Stimulated activated CD4-positive, alpha-beta T cell treated with anti-CD3 and anti-CD28 coated beads, Interleukin-15, amount 100 ng/mL, for 24 hours (primary cell): Measurements from ENCODE around the gene SLC2A6.

ENCODE experiments used
- DNase-seq: peaks from one replicate; pipeline ENCODE4 v3.0.0-alpha.2; 2020

The SLC2A6 gene

DNA sequence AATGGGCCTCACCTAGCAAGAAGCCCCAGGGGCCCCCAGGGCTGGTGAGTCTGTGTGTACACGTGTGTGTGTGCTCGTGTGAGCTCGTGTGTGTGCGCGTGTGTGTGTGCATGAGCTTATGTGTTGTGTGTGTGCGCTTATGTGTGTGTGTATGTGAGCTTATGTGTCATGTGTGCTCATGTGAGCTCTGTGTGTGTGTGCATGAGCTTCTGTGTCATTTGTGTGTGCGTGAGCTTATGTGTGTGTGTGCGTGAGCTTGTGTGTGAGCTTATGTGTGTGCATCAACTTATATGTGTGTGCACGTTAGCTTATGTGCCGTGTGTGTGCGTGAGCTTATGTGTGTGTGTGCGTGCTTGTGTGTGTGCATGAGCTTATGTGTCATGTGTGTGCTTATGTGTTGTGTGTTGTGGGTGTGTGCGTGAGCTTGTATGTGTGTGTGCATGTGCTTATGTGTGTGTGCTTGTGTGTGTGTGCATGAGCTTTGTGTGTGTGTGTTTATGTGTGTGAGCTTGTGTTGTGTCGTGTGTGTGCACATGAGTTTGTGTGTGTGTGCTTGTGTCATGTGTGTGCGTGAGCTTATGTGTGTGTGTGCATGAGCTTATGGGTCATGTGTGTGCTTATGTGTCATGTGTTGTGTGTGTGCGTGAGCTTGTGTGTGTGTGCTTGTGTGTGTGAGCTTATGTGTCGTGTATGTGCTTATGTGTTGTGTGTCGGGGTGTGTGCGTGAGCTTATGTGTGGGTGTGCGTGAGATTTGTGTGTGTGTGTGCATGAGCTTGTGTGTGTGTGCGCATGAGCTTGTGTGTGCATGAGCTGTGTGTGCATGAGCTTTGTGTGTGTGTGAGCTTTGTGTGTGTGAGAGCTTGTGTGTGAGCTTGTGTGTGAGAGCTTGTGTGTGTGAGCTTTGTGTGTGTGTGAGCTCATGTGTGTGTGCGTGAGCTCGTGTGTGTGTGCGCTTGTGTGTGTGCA is 16.7 kb upstream of the SLC2A6 start:
- no peak for DNase-seq

DNA sequence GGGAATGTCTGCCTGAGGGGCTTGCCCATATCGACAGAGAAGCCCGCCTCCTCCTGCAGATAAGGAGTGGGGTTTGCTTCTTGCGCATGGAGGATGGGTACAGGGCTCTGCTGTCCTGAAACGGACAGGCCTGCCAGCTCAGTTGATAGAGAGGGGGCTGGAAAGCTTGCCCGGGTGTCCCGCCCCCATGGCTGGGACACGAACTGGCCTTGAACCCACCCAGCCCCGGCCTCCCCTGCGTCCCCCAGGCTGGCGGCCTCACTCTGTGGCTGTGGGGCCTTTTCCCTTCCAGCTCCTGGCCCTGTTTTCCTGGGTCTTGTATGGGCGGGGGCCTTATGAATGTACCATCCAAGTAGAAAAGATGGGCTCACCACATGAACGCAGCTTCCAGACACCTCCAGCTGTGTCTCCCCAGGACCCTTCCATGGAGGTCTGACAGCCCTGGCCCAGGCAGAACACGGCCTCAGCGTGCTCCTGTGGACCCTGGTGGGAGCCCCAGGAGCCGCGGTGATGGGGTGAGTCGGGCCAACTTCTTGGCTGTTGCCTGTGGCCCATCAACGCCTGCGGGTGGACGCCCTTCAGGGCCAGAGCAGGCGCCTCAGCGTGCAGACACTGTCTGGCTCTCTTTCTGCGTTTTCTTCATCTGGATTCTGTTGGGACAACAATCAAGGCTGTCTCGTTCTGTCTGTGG is 15.9 kb upstream of the SLC2A6 start:
- DNase-seq: no peak

DNA sequence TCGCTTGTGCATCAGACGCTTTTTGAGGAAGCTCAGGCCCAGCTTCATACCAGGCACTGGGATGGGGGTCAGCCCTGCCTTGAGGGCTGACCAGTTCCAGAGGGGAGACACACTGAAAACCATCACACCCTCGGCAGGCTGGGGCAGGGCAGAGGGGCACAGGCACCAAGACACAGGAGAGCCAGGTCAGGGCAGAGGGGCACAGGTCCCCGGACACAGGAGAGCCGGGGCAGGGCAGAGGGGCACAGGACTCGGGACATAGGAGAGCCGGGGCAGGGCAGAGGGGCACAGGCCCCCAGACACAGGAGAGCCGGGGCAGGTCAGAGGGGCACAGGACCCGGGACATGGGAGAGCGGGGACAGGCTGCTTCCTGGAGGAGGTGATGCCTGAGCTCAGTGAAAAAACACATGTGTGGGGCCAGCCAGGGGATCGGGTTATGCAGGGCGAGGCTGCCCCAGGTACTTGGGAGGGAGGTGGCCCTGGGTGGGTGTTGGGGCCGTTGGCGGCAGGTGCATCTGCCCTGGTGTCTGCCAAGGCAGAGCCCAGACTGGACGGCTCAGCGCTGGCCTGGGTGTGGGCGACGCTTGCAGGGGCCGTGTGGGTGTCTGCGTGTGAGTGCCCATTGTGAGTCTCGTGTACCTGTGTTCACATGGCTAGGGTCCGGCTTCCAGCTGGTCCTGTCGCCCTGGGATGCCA is 15.1 kb upstream of the SLC2A6 start:
- DNase-seq: no peak

DNA sequence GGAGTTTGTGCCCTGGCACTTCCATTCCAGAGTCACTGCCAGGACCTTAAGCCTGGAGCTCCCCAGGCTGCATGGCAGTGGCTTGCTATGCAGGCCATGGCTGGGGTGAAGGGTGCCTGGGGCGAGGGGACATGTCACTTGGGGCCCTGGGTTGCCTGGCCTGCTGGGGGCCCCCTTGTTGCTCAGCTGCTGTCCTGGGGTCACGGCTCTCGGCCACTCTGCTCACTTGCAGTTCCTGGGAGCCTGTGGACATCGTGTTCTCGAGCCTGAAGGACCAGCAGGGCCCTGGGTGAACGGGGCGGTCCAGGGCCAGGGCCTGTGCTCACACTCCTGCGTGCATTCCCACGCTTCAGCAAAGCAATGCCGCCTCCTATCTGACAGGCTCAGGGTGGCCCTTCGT is 14.5 kb upstream of the SLC2A6 start:
- no peak for DNase-seq

DNA sequence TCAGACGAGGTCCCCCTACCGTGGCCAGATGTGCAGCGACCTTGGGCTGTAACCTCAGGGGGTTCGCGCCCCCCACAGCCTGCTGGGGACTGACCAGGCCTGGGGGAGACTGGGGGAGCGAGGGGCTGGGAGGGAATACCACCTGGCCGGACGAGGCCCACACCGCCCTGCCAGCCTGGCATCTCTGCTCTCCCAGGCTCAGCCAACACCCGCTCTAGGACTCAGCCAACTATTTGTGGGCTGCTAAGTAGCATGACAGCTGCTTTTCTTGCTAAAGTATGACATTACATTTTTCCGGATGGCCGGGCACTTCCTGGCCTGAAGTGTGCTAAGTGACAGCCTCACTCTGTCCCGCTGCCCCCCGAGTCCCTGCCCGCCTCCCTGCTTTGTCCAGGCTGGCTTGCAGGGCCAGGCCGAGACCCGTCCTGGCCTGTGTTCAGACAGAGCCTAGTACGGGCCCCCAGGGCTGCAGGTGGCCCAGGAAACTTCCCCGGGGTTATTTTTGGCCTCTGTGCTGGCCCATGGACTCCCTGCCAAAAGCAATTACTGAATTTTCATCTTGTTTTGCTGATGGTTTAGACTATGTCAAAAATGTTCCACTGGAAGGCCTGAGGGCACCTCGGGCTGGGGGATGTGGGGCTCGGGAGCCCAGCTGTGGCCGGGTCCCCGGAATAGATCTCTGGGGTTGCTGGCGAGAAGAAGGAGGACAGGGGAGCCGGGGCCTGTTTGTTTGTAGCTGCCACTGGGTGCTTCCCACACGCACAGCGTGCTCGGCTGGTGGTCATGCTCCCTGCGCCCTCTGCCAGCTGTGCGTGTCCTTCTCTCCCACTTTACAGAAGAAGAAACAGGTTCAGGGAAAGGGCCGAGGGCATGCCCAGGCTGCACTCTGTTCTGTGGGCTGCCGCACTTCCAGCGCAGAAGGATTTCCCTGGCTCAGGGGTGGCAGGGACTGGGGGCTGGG is 13.4 kb upstream of the SLC2A6 start:
- DNase-seq: no peak

DNA sequence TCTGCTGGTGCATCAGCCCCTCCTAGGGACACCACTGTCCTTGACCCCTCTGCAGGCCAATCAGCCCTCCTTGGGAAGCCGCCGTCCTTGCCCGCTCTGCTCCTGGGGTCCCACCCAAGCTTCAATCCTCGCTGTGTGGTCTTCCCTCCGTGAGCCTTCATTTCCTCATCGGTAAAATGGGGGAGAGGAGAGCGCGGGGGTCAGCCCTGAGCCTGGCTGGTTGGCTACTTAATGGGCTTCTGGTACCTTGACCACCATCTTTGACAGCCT is 12.7 kb upstream of the SLC2A6 start:
- DNase-seq: no peak

DNA sequence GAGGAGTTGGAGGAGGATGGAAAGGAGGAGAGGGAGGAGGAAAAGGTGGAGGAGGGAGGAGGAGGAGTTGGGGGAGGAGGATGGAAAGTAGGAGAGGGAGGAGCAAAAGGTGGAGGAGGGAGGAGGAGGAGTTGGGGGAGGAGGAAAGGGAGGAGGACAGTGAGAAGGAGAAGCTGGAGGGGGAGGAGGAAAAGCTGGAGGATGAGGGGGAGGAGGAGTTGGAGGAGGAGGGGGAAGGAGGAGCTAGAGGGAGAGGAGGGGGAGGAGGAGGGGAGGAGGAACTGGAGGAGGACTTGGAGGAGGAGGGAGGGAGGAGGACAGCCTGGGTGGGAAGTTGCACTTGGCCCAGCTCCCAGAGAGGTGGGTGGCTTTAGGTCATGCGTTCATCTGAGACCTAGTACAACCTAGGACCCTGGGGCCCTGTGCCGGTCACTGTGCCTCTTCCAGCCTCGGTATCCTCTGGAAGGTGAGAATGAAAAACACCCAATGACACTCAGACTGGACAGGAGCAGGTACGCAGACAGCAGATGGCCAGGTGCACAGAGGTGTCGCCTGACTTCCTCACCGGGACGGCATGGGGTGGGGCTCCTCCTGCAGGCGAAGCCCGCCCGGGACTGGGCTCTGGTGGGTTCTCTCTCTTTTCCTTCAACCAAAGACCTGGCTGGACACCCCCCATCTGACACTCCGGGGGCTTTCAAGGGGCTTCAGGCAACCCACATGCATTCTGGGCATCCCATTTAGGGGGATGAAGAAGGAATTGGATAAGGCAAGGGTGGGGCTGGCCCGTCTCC is 12.2 kb upstream of the SLC2A6 start:
- DNase-seq: no peak

DNA sequence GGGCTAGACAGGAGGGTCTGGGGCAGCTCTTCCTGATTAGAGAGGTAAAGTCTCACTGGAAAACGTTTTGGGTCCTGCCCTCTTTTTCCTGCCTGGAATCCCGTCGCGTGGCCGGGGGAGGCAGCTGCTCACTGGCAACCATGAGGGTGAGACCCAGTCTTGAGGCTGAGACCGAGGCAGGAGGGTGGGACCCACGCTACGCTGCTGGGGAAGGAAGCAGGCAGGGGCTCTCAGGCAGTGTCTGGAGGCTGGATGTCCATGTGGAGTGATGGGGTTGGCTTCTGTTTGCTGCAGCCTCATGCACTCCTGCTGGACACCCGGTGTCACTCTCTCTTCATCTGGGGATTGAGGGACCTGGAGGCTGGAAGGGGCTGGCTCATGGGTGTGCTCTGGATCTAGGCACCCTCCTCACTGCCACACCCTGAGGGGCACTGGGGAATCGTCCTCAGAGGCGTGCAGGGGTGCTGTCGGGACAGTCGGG is 11.3 kb upstream of the SLC2A6 start:
- DNase-seq: no peak

DNA sequence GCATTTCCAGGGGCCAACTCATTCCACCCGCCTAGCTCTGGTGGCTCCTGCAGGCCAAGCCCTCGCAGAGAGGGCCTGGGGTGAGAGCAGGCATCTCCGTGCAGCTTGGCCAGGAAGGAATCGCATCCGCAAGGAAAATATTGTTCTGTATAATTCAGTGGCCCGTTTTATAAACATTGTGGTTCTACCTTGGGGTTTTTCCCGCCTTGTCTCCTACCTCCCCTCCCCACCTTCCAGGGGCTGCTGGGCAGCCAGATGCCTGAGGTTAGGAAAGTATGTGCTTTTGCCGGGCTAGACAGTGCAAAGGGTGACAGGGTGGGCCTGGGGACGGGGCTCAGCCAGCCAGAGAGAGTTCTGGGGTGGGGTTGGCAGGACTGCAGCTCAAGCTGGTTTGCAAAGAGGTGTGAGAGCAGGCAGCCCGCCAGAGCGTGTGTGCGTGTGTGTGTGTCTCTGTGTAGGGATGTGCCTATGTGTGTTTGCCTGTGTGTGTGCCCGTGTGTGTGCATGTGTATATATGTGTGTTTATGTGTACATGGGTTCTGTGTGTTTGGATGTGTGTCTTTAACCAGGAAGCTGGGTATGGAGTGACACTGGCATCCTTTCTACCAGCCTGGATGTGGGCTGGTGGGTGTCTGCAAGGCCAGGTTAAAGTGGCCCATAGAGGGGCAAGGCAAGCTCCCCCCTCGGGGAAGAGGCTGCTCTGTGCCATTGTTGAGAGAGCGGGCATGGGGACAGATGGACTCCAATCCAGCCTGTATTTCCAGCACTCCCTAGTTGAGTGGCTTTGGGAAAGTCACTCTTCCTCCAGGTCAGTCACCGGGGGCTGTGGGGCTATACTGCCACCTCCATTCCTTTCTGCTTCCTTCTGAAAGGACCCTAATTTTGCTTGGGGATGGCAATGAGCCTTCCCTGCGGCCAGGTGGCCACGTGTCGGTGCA is 10.6 kb upstream of the SLC2A6 start:
- DNase-seq: no peak

DNA sequence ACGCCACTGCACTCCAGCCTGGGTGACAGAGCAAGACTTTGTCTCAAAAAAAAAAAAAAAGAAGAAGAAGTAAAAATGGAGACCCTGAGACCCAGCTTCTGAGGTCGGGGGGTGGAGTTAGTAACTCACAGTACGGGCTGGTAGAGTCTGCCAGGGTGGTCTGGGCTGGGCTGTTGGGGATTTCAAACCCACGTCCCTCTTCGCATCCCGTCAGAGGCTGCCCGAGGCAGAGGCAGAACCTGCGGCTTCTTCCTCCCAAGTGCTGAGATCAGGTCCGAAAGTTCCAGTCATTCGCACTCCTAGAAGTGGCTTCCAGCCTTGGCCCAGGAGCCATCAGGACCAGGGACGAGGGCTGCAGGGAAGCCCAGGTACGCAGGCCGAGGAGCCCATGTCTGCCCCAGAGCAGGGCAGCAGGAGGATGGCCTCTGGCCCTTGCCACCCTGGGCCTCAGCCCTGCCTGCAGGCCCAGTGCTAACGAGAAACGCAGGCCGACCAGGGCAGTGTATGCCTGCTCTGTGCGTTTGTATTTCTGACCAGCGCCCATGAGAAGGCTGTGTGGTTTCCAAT is 9.9 kb upstream of the SLC2A6 start:
- DNase-seq: no peak

DNA sequence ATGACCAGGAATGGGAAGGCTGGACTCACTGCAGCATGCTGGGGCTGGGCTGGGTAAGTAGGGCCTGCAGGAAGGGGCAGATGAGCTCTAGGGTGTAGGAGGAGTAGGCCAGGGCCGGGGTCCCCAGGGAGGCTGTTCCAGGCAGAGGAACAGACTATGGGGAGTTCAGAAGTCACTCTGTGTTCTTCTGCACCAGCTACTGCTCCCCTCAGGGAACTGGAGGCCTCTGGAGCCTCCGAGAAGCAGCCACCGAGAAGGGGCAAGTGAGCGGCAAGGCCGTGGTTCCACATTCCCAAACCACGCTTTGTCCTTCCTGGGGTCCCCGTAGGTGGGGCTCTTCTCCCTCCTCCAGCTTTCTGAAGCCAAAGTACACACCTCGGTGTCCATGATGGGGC is 8.4 kb upstream of the SLC2A6 start:
- no peak for DNase-seq

DNA sequence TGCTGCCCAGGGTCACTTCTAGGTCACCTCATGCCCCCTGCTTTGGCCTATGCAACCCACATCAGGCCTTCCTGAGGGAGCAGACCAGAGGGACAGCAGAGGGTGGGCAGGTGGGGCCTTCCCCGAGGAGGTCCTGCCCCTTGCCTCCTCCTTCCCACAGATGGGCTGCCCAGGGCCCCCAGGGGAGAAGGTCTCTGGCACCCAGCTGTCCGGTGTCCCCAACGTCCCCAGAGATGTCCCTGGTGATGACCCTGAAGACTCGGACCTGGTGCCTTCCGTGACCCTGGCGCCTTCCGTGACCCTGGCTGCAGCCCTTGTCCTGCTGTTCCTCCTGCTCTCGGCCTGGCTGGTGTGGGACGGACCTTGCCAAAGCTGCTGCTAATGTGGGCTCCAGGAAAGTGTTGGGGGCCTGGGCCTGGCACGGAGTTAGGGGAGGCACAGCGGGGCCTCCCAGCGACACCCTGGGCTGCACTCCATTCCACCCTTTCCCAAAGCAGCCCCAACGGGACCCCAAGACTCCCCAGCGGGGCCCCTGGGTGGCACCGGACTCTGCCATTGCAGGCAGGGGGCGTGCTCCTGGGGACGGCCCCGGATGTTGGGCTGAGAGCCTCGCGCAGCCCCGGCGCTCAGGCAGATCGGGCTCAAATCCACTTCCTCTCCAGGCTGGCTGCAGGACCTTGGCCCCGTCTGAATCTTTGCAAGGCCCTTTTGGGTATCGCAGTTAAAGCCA is 6.8 kb upstream of the SLC2A6 start:
- peak; percentile 25 for DNase-seq

DNA sequence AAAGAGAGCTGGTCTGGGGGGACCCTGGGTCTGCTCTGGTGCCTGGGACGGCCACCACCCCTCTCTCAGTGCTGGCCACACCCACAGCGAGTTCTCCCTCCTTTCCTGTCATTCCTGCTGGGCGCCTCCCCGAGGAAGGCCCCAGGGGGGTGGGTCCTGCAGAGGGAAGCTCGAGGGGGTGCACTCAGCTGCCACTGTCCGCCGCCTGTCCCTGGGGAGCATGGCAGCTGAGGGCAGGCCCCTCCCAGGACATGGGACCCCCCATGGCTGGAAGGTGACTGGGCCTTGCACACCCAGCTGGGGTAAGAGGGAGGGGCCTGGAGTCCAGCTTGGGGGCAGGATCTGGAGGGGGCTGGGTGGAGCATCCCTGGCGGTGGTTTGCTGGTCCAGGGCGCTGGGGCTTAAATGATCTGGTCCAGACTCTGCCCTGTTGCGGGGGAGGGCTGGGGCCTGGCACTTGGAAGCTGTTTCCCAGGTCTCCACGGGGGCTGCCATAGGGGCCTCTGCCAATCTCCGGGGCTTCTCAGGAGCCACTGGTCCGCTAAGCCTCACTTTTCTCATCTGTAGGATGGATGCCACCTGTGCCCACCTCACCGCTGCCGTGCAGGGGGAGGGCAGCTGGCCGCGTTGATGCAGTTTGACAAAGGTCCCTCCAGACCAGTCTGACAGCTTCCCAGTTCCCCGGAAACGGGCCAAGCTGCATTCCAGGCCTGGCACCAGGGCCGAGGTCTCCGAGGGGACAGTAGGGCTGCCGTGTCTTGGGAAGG is 6.0 kb upstream of the SLC2A6 start:
- DNase-seq: no peak

DNA sequence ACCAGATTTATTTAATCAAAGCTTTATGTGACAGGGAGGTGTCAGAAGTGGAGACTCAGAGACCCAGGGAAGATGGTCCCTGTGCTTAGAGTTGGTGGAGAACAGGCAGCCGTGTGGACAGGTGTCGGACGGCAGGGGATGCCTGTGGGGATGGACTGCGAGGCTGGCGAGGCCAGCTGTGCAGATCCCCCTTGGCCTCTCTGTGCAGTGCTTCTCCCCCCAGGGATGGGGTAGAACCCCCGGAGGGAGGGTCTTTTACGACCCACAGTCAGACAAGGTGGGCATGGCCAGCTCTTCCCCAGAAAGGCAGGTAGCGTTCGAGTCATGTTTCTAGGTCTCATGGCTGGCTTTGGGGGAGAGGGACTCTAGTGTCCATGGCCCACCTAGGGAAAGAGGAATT is 4.7 kb upstream of the SLC2A6 start:
- no peak for DNase-seq

DNA sequence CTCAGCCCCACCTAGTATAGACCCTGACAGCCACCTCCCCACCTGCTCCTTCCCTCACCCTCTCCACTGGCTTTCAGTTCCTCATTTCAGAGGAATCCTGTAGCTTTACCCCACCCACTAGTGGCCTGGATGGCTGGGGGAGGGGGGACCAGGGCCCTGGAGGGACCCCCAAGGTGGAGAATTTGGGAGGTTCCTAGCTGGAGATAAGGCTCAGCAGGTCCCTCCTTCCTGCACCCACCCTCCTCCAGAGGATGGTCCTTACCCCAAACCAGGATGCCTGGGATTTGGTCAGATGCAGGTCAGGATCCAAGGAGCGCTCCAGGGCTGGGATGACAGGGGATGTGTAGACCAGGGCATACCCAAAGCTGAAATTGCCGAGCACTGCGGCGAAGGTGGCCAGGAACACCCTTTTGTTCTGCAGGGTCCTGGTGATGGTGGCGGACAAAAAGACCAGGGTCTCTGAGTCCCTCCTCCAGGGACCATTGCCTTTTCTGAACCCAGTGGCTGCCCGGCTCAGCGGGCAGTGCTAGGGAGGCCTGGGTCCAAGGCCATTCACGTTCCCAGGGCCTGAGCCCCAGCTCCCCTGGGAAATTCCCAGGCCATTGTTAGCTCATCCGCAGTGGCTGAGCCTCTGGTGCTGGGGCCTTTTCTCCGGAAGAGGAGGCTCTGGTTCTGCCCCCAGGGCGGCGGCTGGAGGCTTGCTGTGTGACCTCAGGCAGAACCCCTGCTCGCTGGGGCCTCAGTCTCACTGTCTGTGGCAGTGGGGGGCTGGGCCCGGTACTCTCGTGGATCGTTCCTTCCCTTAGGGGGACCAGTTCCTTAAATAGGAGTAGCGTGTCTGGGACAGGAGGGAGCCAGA is 678 bp downstream of the SLC2A6 start:
- DNase-seq: peak; percentile 17

DNA sequence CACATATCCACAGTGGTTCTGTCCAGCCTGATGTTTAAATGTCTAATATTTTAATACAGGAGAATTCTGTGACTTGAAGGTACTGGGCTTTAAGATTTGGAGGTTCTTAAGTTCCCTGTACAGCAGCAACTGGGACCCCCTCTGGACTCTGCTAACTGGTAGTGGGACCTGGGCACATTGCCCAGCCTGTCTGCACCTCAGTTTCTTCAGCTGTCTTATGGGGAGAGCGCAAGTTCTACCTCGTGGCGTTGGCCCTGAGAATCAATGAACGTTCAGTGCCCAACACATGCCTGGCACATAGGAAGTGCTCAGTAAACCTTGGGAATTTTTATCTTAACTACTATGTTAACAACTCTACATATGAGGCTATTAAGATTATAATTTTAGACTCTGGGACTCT is 1.4 kb downstream of the SLC2A6 start:
- DNase-seq: no peak

DNA sequence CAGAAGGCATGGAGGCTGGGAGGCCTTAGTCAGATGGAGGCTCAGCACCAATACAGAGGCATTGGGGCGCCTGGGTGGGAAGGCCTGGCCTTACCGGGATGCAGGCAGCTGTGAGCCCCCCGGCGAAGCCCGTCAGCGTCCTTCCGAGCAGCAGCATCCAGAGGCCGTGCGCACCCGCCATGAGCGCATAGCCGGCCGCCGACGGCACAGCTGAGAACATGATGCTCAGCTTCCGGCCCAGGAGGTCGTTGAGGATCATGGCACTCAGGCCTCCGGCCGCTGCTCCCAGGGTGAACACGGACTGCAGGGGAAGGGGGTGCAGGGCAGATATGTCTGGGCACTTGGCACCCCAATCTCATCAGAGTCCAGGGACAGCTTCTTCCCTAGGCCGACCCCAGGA is 2.0 kb downstream of the SLC2A6 start:
- no peak for DNase-seq
